OCI-M2 (cell line): ENCODE data around the gene VTI1A.

Source experiments
- DNase-seq: peaks from one replicate; lab custom pipeline; 2025; ENCODE audit not compliant: unreplicated experiment; lab: John Stamatoyannopoulos, UW

The VTI1A gene

DNA sequence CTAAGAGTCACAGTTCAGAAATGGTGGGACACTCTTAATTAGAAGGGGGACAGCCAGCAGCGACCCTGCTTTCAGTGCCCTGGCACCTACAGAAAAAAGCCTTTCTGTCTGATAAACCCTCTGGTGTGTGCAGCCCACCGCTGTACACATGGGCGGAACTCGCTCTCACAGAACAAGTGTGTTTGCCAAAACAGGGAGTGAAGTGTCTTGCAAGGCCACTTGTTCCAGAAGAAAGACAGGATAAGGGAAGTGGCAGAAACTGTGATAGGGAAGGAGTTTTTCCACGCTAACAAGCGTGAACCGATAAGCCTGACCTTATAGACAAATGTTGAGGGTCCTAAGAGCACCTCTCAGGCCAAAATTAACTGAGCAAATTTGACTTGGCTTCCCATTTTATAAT lies 299.3 kb downstream of the VTI1A start:
- no peak for DNase-seq

DNA sequence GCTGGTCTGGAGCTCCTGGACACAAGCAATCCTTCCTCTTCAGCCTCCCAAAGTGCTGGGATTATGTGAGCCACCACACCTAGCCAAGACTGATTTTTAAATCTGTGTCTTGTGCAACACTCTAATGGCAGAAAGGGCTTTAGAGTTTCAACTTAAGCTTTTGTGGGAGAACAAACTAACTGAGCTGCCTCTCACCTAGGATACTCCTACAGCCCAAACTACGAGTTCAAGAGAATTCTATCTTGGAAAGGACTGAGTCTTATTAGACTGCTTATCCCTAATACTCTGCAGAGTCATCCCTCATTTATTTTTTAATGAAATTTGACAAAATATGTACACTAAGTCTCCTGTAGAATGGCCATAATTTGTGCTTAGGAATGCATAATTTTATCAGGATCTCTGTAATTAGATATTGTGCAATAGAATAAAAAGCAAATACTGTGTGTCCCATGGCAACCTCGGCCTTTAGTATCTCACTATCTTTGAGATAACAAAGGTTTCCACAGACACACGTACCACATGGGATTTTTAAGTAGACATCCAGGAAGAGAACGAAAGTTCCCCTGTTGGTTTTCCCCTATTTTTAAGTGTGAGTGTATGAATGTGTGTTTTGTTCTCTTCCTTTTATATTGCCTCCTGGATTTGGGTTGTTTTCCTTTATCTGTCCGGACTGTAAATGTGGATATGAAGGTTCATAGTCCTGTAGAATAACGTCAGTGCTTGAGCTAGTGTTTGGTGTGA lies 303.6 kb downstream of the VTI1A start:
- DNase-seq = no peak

DNA sequence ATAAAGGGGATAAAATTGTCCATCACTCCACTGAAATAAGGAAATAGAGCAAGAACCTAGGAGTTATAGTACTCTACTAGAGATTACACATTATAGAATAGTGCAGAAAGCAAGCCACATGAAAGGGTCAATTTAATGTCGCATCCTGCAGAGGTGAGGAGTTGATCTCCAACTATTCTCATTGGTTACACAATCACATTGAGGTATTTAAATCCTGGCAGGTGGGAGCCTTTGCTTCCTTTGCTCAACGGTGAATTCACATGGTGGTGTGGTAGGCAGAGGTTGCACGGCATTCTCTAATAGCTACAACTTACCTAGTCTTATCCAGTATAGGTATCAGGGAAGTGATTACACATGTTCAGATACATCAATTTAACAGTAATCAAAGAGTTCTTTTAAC lies 304.6 kb downstream of the VTI1A start:
- no peak for DNase-seq

DNA sequence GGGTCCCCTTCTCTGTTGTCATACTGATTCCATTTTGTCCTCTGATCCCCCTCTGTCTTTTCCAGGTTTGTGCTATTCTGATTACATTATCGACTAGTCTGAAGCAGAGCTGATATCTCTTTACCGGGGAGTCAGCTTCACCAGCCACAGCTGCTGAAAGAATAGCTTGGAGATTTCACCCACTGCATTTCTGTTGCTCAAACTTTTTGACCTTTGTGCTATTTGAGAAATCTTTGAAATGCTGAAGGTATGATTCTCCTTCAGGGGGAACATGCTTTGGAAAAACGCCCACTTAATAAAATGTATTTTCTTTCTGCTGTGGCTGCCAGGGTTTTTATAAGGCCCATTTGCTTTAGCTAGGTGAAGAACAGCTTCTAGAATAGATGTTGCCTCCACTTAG lies 305.3 kb downstream of the VTI1A start:
- DNase-seq = no peak

DNA sequence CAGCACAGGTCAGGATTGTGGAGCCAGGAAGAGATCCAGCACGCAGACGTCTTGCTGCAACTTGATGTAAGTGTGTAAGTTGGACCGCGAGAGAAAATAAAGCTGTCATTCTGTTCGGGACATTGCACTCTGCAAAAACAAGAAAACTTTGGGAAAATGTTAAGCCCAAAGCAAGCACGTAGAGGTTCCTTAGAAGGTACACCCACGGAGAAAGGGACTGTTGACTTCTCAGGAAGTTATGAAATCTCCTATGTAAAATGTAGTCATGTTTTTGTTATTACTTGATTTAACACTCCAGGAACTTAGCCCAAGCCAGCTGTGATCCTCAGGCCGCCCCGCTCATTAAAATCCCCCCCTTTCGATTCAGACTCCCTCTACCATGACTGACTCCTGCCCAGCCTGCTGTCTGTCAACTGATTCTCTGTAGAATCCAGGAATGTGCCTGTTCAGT lies 307.0 kb downstream of the VTI1A start:
- no peak for DNase-seq

DNA sequence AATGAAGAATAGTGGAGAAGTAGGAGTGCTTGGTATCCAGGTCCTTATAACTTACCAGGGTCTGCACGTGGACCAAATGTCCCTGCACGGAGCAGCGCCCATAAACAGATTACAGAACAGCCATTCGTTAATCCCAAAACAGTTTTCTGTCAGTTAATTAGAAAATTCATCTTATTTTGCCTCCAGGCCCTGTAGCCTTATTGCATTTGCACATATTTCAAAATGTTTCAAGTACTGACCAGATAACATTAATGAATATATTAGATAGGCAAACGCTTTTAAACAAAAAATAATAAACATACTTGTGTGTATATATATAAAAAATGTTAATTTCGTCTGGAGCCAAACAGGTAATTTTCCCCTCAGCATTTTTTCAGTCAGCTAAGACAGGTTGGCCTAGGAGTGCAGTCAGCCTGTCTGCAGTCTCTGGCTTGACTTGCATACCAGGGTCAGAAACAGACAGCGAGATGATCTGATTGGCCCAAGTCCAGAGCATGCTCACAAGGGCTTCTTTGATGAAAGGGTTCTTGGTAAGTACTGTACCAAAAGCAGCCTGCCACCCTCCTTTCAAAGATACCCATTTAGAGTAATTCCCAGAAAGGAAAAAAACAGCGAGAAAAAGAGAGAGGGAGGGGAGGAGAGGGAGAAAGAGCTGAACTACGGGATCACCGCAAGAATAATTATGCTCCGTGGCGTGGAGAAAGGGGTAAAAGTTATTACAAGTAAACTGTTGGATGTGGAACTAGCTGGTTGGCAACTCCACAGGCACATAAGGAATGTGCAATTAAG lies 308.6 kb downstream of the VTI1A start:
- DNase-seq = no peak

DNA sequence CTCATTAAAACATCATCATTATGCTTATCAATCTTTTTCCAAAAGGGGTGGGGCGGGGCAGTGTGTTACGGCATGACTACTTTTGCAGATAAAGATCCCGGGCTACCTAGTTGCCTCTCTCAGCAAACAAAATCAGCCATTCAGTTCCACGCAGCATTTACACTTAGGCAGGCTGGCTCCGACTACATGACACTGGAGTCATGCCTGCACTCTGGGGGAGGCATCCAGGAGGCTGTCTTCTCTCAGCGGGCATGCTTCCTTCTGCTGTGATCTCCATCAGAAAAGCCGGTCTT lies 309.2 kb downstream of the VTI1A start:
- no peak for DNase-seq

DNA sequence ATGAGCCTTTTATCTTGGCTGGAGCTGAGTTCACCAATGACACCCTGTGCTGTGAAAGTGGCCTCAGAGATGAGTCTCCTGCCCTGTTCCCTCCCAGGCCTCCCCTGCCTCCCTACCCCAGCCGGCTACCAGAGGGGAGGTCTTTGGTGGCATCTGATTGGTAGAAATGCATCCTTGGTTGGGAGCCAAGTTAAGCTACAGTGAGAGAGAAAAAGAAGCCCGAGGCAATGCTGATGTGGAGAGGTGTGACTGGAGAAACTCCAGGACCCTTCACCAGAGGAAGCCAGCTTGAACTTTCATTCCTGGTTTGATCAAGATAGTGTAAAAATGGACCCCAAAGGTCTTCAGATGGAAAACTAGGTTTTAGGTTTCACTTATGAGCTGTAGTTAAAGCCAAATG lies 311.9 kb downstream of the VTI1A start:
- no peak for DNase-seq

DNA sequence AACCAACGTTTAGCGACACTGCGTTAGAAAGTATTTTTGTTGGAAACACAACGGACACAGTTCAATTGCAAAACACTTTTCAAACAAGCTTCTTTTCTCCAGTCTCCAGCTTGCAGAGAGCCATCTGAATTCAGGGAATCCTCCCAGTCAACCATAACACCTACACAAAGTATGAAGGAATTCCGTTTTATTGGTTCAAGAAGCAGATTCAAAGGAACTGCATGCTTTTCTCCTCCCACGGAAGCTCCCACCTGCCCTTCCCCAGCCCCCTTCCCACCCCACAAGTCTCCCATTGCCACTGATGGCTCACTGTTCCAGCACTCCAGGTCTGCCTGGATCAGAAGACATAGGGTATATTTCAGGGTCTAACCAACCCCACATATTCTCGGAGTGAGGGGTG lies 312.5 kb downstream of the VTI1A start:
- DNase-seq = no peak

DNA sequence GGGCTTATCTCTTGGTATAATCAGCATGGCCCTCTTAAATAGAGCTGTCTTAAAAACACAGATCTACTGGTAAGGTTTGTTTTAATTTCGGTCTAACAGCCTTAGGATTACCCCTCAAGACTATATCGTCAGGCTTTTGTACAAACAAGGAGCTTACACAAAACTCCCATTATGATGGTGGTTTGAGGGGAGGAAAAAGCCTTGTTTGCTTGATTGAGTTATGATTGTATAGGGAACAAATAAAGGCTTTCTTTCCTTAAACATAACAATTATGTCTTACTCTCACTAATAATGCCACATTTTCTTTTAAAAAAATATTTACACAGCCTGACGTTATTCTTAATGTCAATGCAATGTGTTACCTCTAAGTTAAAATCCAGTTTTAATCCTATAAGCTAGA lies 314.2 kb downstream of the VTI1A start:
- no peak for DNase-seq

DNA sequence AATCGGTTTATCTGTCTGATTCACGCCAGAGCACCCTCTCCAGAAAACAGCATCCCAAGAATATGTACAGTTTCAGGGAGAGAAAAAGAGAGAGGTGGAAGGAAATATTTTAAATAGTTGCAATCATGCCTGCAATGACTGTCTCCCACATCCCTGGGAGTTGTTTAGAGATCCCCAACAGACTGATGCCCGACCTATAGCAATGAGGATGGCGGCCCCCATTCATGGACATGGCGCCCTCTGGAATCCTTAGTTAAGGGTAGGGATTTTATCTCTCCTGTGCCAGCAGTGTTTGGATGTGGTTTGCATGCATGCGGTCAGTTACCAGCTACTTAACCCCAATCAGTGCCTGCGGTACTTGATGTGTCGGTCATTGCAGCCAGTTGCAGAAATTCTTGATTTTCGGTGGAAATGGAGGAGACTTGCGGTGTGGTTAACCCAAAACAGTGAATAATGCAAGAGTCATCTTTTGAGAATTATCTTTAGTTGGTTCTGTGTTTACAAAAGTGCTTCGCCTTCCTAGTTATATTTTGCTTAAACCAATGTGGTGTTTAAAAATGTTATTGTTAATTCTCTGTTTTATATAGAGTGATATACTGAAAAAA lies 317.0 kb downstream of the VTI1A start:
- DNase-seq = no peak

DNA sequence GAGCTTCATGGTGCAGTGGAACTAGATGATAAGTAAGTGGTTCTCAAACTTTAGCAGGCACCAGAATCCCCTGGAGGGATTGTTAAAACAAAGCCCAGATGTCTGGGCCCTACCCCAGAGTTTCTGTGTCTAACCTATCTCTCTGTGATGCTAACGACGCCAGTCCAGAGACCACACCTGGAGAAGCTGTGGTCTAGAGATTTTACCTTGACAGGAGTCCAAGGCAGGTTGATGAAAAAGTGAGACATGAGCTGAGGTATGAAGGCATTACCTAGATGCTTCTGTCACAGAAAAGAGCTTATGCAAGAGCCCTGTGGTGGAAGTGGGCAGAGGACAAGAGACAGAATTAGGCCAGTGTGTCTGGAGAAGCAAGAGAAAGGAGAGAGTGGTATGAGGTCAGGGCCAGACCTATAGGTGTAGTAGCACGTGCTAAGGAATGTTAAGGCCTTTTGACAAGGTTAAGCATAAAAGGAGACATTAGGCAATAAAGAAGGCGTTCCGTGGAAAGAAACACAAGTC lies 318.8 kb downstream of the VTI1A start:
- DNase-seq = no peak

DNA sequence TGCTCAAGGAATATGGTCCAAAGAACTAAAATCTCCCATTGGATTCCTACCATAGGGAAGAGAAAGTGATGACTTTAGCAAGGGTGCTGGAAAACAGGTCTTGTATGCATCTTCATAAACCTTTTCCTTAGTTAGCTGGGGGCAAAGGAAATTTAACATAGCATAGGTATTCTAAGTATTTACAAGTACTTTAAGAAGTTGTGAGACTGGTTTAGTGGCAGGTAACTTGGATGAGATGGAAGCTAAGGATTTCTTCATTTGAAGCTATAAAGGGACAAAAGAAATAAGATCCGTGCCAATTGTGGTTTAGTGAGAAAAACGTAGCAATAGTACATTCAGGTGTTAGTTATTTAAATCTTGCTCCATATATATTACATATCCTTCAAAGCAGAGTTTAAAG lies 319.6 kb downstream of the VTI1A start:
- no peak for DNase-seq

DNA sequence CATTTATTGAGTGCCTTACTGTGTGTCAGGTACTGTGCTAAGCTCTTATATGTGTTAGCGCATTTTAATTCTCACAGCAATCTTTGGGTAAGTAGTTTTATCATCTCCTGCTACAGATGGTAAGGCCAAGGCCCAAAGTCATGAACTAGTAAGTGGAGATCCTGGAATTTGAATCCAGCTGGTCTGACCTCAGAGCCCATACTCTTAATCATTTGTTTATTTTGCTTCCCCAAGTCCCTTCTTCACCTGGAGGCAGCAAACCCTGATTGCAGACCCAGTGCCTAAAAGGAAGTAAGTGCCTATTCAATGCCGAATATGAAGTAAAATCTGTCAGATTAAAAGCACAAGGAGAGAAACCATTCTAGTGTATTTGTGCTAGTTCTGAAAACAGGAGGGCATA lies 320.1 kb downstream of the VTI1A start:
- no peak for DNase-seq

DNA sequence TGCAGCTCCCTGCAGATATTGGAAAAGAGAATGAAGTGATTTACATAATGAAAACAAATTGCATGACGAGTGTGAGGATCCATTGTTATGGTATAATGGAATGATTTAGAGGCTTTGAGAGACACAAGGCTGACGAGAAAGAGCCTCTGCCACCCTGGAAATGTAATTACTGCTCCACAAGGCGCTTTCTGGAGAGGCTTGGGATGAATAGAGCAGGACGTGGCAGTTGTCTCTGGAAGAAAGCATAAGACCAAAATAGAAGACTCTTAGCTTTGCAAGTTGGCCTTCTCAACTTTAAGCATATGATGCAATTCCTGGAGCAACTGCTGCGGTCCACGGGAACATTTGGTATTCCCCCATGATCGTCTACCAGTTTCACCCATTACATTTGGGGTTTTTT lies 321.1 kb downstream of the VTI1A start:
- DNase-seq = no peak

DNA sequence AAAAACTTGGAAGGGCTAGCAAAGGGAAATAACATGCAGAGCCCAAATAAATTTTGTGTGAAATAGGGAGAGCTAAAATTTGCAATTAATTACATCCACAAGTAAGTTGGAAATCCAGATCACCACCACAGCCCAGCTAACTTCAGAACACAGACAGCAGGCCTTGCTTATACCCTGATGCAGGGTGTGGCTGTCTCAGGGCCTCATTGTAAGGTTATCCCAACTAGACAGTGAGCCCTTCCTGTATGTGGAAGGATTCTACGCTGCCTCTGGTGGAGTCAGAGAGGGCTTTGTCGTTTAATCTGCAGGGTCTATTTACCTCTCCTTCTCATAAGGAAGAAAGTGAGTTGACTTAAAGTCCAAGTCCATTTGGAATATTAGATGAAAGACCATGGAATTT lies 322.1 kb downstream of the VTI1A start:
- DNase-seq = no peak

DNA sequence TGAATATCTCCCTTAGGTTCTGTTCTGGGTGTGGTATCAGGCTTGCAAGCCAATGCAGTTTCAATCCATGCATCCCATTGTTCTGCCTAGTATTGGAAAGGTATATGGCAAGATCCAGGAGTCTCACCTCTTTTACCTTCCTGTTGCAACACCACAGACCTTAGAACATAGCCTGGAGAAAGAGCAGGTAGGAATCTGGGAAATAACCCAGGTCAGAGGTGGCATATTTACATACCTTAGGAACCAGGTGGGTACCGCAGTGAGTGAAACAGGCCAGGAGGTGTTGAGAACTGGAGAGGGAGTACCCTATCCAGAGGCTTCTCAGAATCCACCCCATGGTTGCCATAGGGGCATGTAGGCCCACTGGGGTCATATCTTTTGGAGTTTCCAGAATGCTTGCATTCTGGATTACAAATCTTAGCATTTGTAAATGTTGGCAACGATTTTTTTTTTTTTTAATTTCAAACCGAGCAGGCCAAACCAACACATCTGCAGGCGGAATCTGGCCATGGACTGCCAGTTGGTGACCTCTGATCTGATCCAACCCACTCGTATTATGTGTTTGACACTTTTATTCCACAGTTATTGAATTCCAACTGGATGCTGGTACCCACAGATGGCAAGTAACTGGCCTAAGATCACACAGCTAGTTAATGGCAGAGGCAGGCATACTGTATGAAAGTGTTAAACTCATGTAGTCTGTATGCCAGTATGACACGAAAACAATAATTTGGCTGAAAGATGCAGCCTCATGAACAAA lies 322.8 kb downstream of the VTI1A start:
- no peak for DNase-seq

DNA sequence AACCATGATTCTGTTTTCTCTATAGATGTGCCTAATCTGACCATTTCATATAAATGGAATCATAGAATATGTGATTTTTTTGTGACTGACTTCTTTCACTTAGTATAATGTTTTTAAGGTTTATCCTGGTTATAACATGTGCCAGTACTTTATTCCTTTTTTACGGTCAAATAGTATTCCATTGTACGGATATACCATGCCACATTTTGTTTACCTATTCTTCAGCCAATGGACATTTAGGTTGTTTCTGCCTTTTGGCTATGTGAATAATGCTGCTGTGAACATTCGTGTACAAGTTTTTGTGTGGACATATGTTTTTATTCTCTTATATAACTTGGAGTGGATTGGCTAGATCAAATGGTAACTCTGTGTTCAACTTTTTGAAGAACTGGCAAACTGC lies 324.7 kb downstream of the VTI1A start:
- DNase-seq = no peak

DNA sequence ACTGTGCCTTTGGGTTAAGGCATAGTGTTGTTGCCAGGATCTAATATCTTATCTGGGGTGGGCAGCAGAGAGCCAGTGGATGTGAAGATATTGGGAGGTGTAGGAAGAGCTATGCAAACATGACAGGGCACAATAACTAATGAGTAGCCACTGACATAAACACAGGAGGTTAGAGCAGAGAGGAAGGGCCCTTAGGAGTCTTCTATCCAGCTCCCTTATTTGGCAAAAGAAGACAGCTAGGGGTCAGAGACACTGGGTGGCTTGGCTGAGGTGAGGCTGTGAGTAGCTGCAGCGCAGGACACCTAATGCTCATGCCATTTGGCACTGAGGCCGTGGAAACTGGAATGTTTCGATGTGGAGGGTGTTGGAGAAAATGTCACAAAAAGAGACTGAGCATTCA lies 326.8 kb downstream of the VTI1A start:
- no peak for DNase-seq

DNA sequence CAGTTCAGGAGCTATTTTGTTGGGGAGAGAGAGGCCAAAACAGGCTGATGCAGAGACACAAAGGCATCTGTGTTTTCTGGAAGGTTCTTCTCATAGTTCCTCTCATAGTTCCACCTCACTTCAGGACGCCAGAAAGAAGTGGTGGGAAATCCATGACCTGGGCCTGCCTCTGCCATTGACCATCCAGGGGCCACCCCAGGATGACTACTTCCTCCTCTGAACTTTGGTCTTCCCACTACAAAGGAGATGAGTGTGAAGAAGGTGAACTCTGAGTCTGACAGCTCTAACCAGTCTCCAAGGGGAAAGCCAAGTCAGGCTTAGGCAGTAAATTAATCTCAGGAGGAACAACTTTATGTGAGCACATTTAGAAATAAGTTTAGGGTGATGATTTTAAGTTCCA lies 327.2 kb downstream of the VTI1A start:
- no peak for DNase-seq

DNA sequence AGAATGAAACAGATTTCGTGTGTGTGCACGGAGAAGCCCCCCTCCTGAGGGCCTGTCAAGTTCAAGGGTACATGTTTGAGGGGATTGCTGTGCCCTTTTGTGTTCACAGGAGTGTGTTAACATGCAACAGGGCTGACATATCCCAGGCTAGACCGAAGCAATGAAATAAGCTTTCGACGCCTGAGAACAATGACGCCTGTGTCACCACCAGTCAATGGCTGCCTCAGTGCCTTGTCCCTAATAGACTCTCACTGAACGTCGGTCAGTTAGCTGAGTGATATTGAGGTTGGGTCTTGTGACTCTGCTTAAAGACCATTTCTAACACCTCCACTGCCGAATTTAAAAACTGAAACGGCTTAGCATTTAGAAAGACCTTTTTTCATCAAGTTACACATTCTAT lies 327.8 kb downstream of the VTI1A start:
- no peak for DNase-seq

DNA sequence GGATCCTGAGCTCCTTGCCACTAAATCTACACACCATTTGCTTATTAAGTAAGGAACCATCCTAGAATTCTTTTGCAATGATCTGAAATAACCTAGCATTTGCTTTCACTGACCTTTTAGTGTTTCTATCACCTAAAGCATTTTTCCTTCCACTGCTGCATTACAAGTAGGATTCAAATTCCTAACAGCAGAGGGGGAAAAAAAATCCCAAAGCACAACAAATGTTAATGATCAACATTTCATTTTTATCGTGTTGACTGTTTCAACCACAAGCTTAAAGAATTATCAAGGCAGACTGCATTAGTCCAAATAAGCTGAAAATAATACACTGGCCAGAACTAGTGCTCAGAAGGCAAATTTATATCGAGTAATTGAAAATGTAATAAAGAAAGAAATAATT lies 328.4 kb downstream of the VTI1A start:
- DNase-seq = no peak
